ENCODE measurements around the gene PSMD1.

Gene PSMD1

GRCh38 chr2:231219289-231219688 is 162.6 kb downstream of the PSMD1 start:
- ChIA-PET POLR2A (interaction anchor here (0.6 kb wide), 1 partner anchor 287 kb away, joined by 3 read pairs; no protein-coding TSS in a partner anchor), CTCF (interaction anchor here (1.2 to 2.7 kb wide), 3 partner anchors 8 to 191 kb away, joined by 3 to 11 read pairs (median 6); no protein-coding TSS in a partner anchor)
- DNase-seq (ENCODE audit: extremely low spot score), result no peak
- TF ChIP-seq, protein P1, sequence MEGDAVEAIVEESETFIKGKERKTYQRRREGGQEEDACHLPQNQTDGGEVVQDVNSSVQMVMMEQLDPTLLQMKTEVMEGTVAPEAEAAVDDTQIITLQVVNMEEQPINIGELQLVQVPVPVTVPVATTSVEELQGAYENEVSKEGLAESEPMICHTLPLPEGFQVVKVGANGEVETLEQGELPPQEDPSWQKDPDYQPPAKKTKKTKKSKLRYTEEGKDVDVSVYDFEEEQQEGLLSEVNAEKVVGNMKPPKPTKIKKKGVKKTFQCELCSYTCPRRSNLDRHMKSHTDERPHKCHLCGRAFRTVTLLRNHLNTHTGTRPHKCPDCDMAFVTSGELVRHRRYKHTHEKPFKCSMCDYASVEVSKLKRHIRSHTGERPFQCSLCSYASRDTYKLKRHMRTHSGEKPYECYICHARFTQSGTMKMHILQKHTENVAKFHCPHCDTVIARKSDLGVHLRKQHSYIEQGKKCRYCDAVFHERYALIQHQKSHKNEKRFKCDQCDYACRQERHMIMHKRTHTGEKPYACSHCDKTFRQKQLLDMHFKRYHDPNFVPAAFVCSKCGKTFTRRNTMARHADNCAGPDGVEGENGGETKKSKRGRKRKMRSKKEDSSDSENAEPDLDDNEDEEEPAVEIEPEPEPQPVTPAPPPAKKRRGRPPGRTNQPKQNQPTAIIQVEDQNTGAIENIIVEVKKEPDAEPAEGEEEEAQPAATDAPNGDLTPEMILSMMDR (IDR thresholded peaks at IDR 0.05; ENCODE audit: control extremely low read depth, extremely low read depth, low read depth, missing control alignments), result no peak

DNA sequence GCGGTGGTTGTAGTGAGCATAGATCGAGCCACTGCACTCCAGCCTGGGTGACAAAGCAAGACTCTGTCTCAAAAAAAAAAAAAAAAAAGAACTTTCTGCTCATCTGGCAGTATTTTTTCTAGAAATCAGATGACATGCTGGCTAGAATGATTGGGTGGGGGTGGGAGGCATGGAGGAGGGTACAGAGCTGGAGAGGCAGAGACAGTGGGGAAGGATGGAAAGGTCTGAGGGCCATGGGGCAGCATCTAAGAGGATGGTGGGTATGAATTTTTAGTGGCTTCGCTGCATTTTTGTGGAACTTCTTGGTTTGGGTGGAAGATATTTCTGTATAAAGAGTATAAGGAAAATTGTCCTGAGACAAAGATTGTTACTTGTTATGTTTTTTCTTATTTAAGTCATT is 165.1 kb downstream of the PSMD1 start:
- TF ChIP-seq, protein P1 (IDR thresholded peaks at IDR 0.05; ENCODE audit: control extremely low read depth, extremely low read depth, low read depth, missing control alignments), result no peak
- CTCF ChIA-PET, result interaction anchor here (10.1 kb wide), 1 partner anchor 187 kb away, joined by 152 read pairs; no protein-coding TSS in a partner anchor
- no peak for DNase-seq (ENCODE audit: extremely low spot score)
- POLR2A ChIA-PET, result no interaction called here

Data from GM10248 (cell line).